Panc1 (cell line): ENCODE data around the gene LMLN. TPM values are rescaled to one million over a fixed set of nuclear protein-coding genes. Genes with fewer than 3 reads are reported as not detected.

Experiments used
- ATAC-seq: fragments of 200-7000 bp; cut with Tn5 transposase; 2 replicates; pipeline ENCODE4 v1.9.1; 2020; ENCODE audit warnings: mild to moderate bottlenecking, moderate library complexity
- BruUV-seq: library from RNA; stranded (reverse); fragments of 400-500 nt; replicated peaks from 2 replicates; lab custom pipeline; 2021; lab: Mats Ljungman, UMichigan
- CTCF ChIA-PET: fragments of 300-600 bp; sonication (Branson Sonifier 250); formaldehyde crosslinking; loops from one replicate; lab custom pipeline; 2022; ENCODE audit warnings: antibody characterized with exemption; lab: Charles Lee
- POLR2A ChIA-PET: fragments of 300-600 bp; sonication (Branson Sonifier 250); formaldehyde crosslinking; loops from one replicate; lab custom pipeline; 2022; ENCODE audit warnings: antibody characterized with exemption; lab: Charles Lee
- DNase-seq: peaks from one replicate; pipeline ENCODE4 v3.0.0-alpha.2; 2010; ENCODE audit warnings: low read depth, low spot score
- H3K27ac ChIP-seq: 2 replicates; pipeline ENCODE4 v1.5.1; 2011; ENCODE audit warnings: mild to moderate bottlenecking, low read length, inconsistent platforms
- H3K27me3 ChIP-seq: fragments of 200-500 bp; sonication (Bioruptor generic); 2 replicates; pipeline ENCODE4 v1.6.0; 2014; ENCODE audit warnings: low read length, inconsistent platforms; ENCODE audit not compliant: control insufficient read depth, insufficient read depth
- H3K36me3 ChIP-seq: fragments of 200-500 bp; sonication (Bioruptor generic); 2 replicates; pipeline ENCODE4 v1.5.1; 2014; ENCODE audit warnings: inconsistent platforms, mild to moderate bottlenecking, low read length, moderate library complexity; ENCODE audit not compliant: control insufficient read depth, insufficient read depth
- H3K4me1 ChIP-seq: 2 replicates; pipeline ENCODE4 v1.5.1; 2011; ENCODE audit warnings: inconsistent platforms, mild to moderate bottlenecking, low read length, moderate library complexity; ENCODE audit not compliant: control insufficient read depth, insufficient read depth
- H3K4me3 ChIP-seq, 2 experiments: 2 replicates each; pipeline ENCODE4 v1.5.1; 2011 to 2012; ENCODE audit warnings: low read depth in 2 of 2, low read length in 2 of 2, mild to moderate bottlenecking in 2 of 2, inconsistent platforms in 1 of 2, moderate library complexity in 1 of 2
- H3K9me3 ChIP-seq: fragments of 200-500 bp; sonication (Bioruptor generic); 2 replicates; pipeline ENCODE4 v1.5.1; 2014; ENCODE audit warnings: low read depth, mild to moderate bottlenecking, inconsistent platforms, low read length, moderate library complexity; ENCODE audit not compliant: control insufficient read depth, insufficient read depth
- POLR2AphosphoS5 ChIP-seq: IDR thresholded peaks from 2 replicates; pipeline ENCODE4 v1.6.1; 2012; ENCODE audit warnings: mild to moderate bottlenecking, low read depth, low read length, moderate library complexity
- REST ChIP-seq, 2 experiments: IDR thresholded peaks; 2 replicates each; pipeline ENCODE4 v1.6.1; 2011 to 2012; ENCODE audit warnings: low read depth in 2 of 2, control low read depth in 1 of 2, low read length in 1 of 2, mild to moderate bottlenecking in 1 of 2, moderate library complexity in 1 of 2; ENCODE audit not compliant: insufficient read depth in 1 of 2
- SIN3A ChIP-seq: IDR thresholded peaks from 2 replicates; pipeline ENCODE4 v1.6.1; 2012; ENCODE audit warnings: low read depth, mild to moderate bottlenecking, low read length, moderate library complexity, borderline replicate concordance; ENCODE audit not compliant: insufficient read depth
- TCF7L2 ChIP-seq: IDR thresholded peaks from 2 replicates; pipeline ENCODE4 v1.6.1; 2011; ENCODE audit warnings: mild to moderate bottlenecking, low read depth, low read length, inconsistent platforms
- in situ Hi-C: cut with HindIII; loops from 2 replicates; pipeline ENCODE4 v1.10.0; 2016; ENCODE audit warnings: low sequenced_read_pairs, low pct_unique_long_range_greater_than_20kb
- intact Hi-C: fragments of 100-400 bp; cut with micrococcal nuclease; formaldehyde crosslinking; loops from one replicate; pipeline ENCODE4 v1.10.0; 2022; ENCODE audit not compliant: unreplicated experiment
- total RNA-seq: library from RNA; stranded (reverse); gene quantifications from one replicate; pipeline ENCODE4 v1.2.1, GENCODE V29; 2021; ENCODE audit not compliant: unreplicated experiment
- TF ChIP-seq, protein P1 (sequence below): fragments of 450-650 bp; IDR thresholded peaks from 2 replicates; pipeline ENCODE4 v1.5.1; 2017; ENCODE audit warnings: mild to moderate bottlenecking

The LMLN gene
- total RNA-seq, 1 experiment from 2014 or later = 21.8 TPM

GRCh38 chr3:197936819-197937384 is 23.1 kb upstream of the LMLN start:
- ChIA-PET POLR2A (no interaction called here), CTCF (interaction anchor here (0.6 kb wide), 1 partner anchor 19 kb away, joined by 3 read pairs; no protein-coding TSS in a partner anchor)
- H3K27ac ChIP-seq = no peak overlapping the region
- H3K4me3 ChIP-seq = no peak overlapping the region
- intact Hi-C loops = no loop called here
- H3K9me3 ChIP-seq = no peaks in the 10 kb centered on the region
- no TSS peak for BruUV-seq
- H3K36me3 ChIP-seq = no peaks in the 10 kb centered on the region
- no peaks in the 10 kb centered on the region for H3K27me3 ChIP-seq
- TF ChIP-seq, protein P1, sequence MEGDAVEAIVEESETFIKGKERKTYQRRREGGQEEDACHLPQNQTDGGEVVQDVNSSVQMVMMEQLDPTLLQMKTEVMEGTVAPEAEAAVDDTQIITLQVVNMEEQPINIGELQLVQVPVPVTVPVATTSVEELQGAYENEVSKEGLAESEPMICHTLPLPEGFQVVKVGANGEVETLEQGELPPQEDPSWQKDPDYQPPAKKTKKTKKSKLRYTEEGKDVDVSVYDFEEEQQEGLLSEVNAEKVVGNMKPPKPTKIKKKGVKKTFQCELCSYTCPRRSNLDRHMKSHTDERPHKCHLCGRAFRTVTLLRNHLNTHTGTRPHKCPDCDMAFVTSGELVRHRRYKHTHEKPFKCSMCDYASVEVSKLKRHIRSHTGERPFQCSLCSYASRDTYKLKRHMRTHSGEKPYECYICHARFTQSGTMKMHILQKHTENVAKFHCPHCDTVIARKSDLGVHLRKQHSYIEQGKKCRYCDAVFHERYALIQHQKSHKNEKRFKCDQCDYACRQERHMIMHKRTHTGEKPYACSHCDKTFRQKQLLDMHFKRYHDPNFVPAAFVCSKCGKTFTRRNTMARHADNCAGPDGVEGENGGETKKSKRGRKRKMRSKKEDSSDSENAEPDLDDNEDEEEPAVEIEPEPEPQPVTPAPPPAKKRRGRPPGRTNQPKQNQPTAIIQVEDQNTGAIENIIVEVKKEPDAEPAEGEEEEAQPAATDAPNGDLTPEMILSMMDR = no peak
- no peak for TF ChIP-seq TCF7L2
- TF ChIP-seq SIN3A = no peak
- TF ChIP-seq POLR2AphosphoS5 = no peak
- no peak for TF ChIP-seq REST (IDR thresholded peaks at IDR 0.05; ENCODE audit: insufficient read depth in 1 of 2, low read depth in 2 of 2, low read length in 1 of 2)
- DNase-seq (no peak), ATAC-seq (no peak)
- in situ Hi-C loops = no loop called here
- no peaks in the 10 kb centered on the region for H3K4me1 ChIP-seq

GRCh38 chr3:197940745-197941384 is 19.2 kb upstream of the LMLN start:
- CTCF ChIA-PET = no interaction called here
- H3K4me1 ChIP-seq = no peaks in the 10 kb centered on the region
- no peaks in the 10 kb centered on the region for H3K27me3 ChIP-seq
- ATAC-seq = no peak
- in situ Hi-C loops (no loop called here), intact Hi-C loops (no loop called here)
- no peaks in the 10 kb centered on the region for H3K9me3 ChIP-seq
- POLR2A ChIA-PET = no interaction called here
- TF ChIP-seq REST (IDR thresholded peaks at IDR 0.05; ENCODE audit: insufficient read depth in 1 of 2, low read depth in 2 of 2, low read length in 1 of 2) = no peak
- TF ChIP-seq POLR2AphosphoS5 = no peak
- no peak for DNase-seq
- no TSS peak for BruUV-seq
- no peak overlapping the region for H3K4me3 ChIP-seq
- H3K36me3 ChIP-seq = no peaks in the 10 kb centered on the region
- no peak overlapping the region for H3K27ac ChIP-seq
